Neural cell (in vitro differentiated cells): ENCODE results near the gene UCK2. TPM values are rescaled to one million over a fixed set of nuclear protein-coding genes. Genes with fewer than 3 reads are reported as not detected.

Experiments
- H2AFZ ChIP-seq: fragments of 200-600, 300-800 bp; sonication (generic), shearing (Covaris generic); 2 replicates; pipeline ENCODE4 v1.6.0; 2014; ENCODE audit warnings: low read depth, mild to moderate bottlenecking, antibody characterized with exemption, low read length, moderate library complexity
- H3F3A ChIP-seq: fragments of 200-600 bp; shearing (Covaris generic); 2 replicates; pipeline ENCODE4 v1.6.1; 2016; ENCODE audit warnings: mild to moderate bottlenecking, moderate library complexity, mixed read lengths, antibody characterized with exemption, low read length; ENCODE audit not compliant: insufficient read depth, poor library complexity, severe bottlenecking
- H3K27ac ChIP-seq: fragments of 200-600, 300-800 bp; sonication (generic), shearing (Covaris generic); 2 replicates; pipeline ENCODE4 v1.5.1; 2014; ENCODE audit warnings: mild to moderate bottlenecking, low read length, moderate library complexity
- H3K27me3 ChIP-seq: fragments of 300-800, 200-600 bp; sonication (generic), shearing (Covaris generic); 2 replicates; pipeline ENCODE4 v1.6.0; 2014; ENCODE audit warnings: mild to moderate bottlenecking, low read depth, low read length, moderate library complexity; ENCODE audit not compliant: insufficient read depth
- H3K36me3 ChIP-seq: fragments of 300-800, 200-600 bp; sonication (generic), shearing (Covaris generic); 2 replicates; pipeline ENCODE4 v1.5.1; 2014; ENCODE audit warnings: mild to moderate bottlenecking, antibody characterized with exemption, low read length, moderate library complexity; ENCODE audit not compliant: insufficient read depth
- H3K4me2 ChIP-seq: fragments of 300-800, 200-600 bp; sonication (generic), shearing (Covaris generic); 2 replicates; pipeline ENCODE4 v1.6.0; 2014; ENCODE audit warnings: mild to moderate bottlenecking, low read length
- H3K4me3 ChIP-seq: fragments of 300-800, 200-600 bp; sonication (generic), shearing (Covaris generic); 2 replicates; pipeline ENCODE4 v1.5.1; 2014; ENCODE audit warnings: mild to moderate bottlenecking, low read length, moderate library complexity
- H3K79me2 ChIP-seq: fragments of 200-600 bp; shearing (Covaris generic); replicated peaks from 2 replicates; pipeline ENCODE4 v1.6.0; 2014; ENCODE audit warnings: mild to moderate bottlenecking, low read length, moderate library complexity; ENCODE audit not compliant: insufficient read depth
- H3K9ac ChIP-seq: fragments of 300-800, 200-600 bp; sonication (generic), shearing (Covaris generic); 2 replicates; pipeline ENCODE4 v1.6.1; 2016; ENCODE audit warnings: mild to moderate bottlenecking, low read length, mixed read lengths
- H3K9me2 ChIP-seq: fragments of 200-600 bp; shearing (Covaris generic); 2 replicates; pipeline ENCODE4 v1.6.1; 2016; ENCODE audit warnings: mild to moderate bottlenecking, low read length, mixed read lengths; ENCODE audit not compliant: insufficient read depth
- H3K9me3 ChIP-seq: fragments of 200-600, 300-800 bp; sonication (generic), shearing (Covaris generic); 2 replicates; pipeline ENCODE4 v1.6.1; 2016; ENCODE audit warnings: mild to moderate bottlenecking, mixed run types, low read length, moderate library complexity, mixed read lengths
- H4K20me1 ChIP-seq: fragments of 200-600 bp; shearing (Covaris generic); 2 replicates; pipeline ENCODE4 v1.6.1; 2016; ENCODE audit warnings: mild to moderate bottlenecking, mixed run types; ENCODE audit not compliant: insufficient read depth
- EP300 ChIP-seq: fragments of 450-650 bp; conservative IDR thresholded peaks from 2 replicates; pipeline ENCODE4 v1.6.1; 2014; ENCODE audit warnings: antibody characterized with exemption, mild to moderate bottlenecking, moderate library complexity; ENCODE audit not compliant: poor library complexity, severe bottlenecking
- EZH2 ChIP-seq: fragments of 200-600, 300-800 bp; shearing (Covaris generic), sonication (generic); IDR thresholded peaks from 2 replicates; pipeline ENCODE4 v1.6.1; 2014; ENCODE audit warnings: antibody characterized with exemption, low read length, borderline replicate concordance, mild to moderate bottlenecking; ENCODE audit not compliant: insufficient read depth, poor library complexity, severe bottlenecking
- MXI1 ChIP-seq: fragments of 450-650 bp; conservative IDR thresholded peaks from 2 replicates; pipeline ENCODE4 v1.6.1; 2014; ENCODE audit warnings: antibody characterized with exemption, mild to moderate bottlenecking; ENCODE audit not compliant: poor library complexity, severe bottlenecking
- POLR2AphosphoS5 ChIP-seq: IDR thresholded peaks from 2 replicates; pipeline ENCODE4 v1.6.1; 2012
- RAD21 ChIP-seq: fragments of 450-650 bp; conservative IDR thresholded peaks from 2 replicates; pipeline ENCODE4 v1.6.1; 2014; ENCODE audit warnings: antibody characterized with exemption, mild to moderate bottlenecking, moderate library complexity
- REST ChIP-seq: IDR thresholded peaks from 2 replicates; pipeline ENCODE4 v1.6.1; 2012; ENCODE audit warnings: borderline replicate concordance
- SMC3 ChIP-seq: fragments of 450-650 bp; conservative IDR thresholded peaks from 2 replicates; pipeline ENCODE4 v1.6.1; 2014; ENCODE audit warnings: antibody characterized with exemption, mild to moderate bottlenecking, moderate library complexity; ENCODE audit not compliant: poor library complexity
- TAF1 ChIP-seq: IDR thresholded peaks from 2 replicates; pipeline ENCODE4 v1.6.1; 2012; ENCODE audit warnings: low read depth
- polyA plus RNA-seq: library from polyadenylated mRNA; depleted of rRNA; stranded (reverse); fragments of >200 nt; gene quantifications from 2 replicates; pipeline ENCODE4 v1.2.3, GENCODE V29; 2014
- TF ChIP-seq, protein P1 (sequence below): fragments of 450-650 bp; IDR thresholded peaks from 2 replicates; pipeline ENCODE4 v1.5.1; 2014; ENCODE audit warnings: antibody characterized with exemption, mild to moderate bottlenecking, moderate library complexity; ENCODE audit not compliant: poor library complexity, severe bottlenecking

Gene UCK2
- polyA plus RNA-seq, 1 donor from 2014 or later = 36.0 TPM

GRCh38 chr1:165842671-165843129 is 15.3 kb downstream of the UCK2 start:
- Histone ChIP-seq H2AFZ (no peak overlapping the region), H4K20me1 (no peaks in the 10 kb centered on the region), H3K36me3 (no peaks in the 10 kb centered on the region), H3K9me3 (no peaks in the 10 kb centered on the region), H3K27ac (no peak overlapping the region), H3K9ac (no peak overlapping the region), H3F3A (no peaks in the 10 kb centered on the region), H3K79me2 (peaks cover 72% of the 10 kb centered on the region), H3K4me3 (peak overlapping the region; percentile 12), H3K27me3 (no peaks in the 10 kb centered on the region), H3K4me2 (no peak overlapping the region), H3K9me2 (no peaks in the 10 kb centered on the region)
- TF ChIP-seq REST = no peak
- TF ChIP-seq TAF1 = no peak
- no peak for TF ChIP-seq POLR2AphosphoS5
- TF ChIP-seq MXI1 = no peak
- no peak for TF ChIP-seq RAD21
- TF ChIP-seq, protein P1, sequence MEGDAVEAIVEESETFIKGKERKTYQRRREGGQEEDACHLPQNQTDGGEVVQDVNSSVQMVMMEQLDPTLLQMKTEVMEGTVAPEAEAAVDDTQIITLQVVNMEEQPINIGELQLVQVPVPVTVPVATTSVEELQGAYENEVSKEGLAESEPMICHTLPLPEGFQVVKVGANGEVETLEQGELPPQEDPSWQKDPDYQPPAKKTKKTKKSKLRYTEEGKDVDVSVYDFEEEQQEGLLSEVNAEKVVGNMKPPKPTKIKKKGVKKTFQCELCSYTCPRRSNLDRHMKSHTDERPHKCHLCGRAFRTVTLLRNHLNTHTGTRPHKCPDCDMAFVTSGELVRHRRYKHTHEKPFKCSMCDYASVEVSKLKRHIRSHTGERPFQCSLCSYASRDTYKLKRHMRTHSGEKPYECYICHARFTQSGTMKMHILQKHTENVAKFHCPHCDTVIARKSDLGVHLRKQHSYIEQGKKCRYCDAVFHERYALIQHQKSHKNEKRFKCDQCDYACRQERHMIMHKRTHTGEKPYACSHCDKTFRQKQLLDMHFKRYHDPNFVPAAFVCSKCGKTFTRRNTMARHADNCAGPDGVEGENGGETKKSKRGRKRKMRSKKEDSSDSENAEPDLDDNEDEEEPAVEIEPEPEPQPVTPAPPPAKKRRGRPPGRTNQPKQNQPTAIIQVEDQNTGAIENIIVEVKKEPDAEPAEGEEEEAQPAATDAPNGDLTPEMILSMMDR = no peak
- no peak for TF ChIP-seq EP300
- no peak for TF ChIP-seq SMC3
- no peak for TF ChIP-seq EZH2

GRCh38 chr1:165843304-165843703 is 15.9 kb downstream of the UCK2 start:
- H3K79me2 ChIP-seq = peaks cover 66% of the 10 kb centered on the region
- no peaks in the 10 kb centered on the region for H3K36me3 ChIP-seq
- TF ChIP-seq EZH2 (no peak), POLR2AphosphoS5 (no peak), EP300 (no peak), REST (no peak), RAD21 (no peak), MXI1 (no peak), SMC3 (no peak), TAF1 (no peak)
- TF ChIP-seq, protein P1 = no peak
- H3K4me2 ChIP-seq = no peak overlapping the region
- H3K27me3 ChIP-seq = no peaks in the 10 kb centered on the region
- H4K20me1 ChIP-seq = no peaks in the 10 kb centered on the region
- no peaks in the 10 kb centered on the region for H3K9me2 ChIP-seq
- no peak overlapping the region for H3K27ac ChIP-seq
- H3K9ac ChIP-seq = no peak overlapping the region
- no peak overlapping the region for H2AFZ ChIP-seq
- no peaks in the 10 kb centered on the region for H3K9me3 ChIP-seq
- no peak overlapping the region for H3K4me3 ChIP-seq
- H3F3A ChIP-seq = no peaks in the 10 kb centered on the region
